ENCODE results near the gene SCYL3. TPM values are rescaled to one million over a fixed set of nuclear protein-coding genes. Genes with fewer than 3 reads are reported as not detected.
A peak's percentile ranks its signal among the peaks of the same experiment; 100 is the strongest.

SCYL3 gene
- total RNA-seq, 1 donor from 2014 or later = 8.8 TPM

DNA sequence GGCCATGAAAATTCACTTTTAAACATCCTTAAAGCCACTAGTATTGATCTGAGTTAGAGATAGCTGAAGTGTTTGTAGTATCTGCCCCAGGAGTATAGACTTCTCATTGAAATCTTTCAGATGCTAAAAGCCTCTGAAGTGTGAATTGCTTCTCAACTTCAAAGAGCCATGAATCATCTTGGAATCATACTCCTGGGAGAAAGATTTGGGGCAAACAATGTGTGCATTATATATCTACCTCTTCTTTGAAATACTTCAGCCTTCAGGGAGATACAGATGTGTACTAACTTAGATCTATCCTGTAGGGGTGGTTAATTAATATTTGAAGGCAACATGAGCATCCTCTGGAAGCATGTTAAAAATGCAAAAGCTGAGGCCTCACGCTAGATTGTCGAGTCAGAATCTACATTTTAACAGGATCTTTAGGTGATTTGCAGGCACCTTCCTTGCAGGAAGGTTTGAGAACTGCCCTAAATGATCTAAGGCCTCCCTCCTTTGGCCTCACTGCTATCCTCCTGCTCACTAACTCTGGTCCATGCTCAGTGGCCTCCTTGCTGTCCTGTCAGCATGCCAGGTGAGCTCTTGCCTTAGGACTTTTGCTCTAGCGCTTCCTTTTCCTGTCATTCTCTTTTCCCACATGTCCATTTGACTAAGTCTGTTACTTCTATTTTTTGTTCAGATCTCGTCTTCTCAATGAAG lies 6.0 kb upstream of the SCYL3 start:
- TF ChIP-seq, protein P1, sequence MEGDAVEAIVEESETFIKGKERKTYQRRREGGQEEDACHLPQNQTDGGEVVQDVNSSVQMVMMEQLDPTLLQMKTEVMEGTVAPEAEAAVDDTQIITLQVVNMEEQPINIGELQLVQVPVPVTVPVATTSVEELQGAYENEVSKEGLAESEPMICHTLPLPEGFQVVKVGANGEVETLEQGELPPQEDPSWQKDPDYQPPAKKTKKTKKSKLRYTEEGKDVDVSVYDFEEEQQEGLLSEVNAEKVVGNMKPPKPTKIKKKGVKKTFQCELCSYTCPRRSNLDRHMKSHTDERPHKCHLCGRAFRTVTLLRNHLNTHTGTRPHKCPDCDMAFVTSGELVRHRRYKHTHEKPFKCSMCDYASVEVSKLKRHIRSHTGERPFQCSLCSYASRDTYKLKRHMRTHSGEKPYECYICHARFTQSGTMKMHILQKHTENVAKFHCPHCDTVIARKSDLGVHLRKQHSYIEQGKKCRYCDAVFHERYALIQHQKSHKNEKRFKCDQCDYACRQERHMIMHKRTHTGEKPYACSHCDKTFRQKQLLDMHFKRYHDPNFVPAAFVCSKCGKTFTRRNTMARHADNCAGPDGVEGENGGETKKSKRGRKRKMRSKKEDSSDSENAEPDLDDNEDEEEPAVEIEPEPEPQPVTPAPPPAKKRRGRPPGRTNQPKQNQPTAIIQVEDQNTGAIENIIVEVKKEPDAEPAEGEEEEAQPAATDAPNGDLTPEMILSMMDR (IDR thresholded peaks at IDR 0.05; ENCODE audit: partially characterized antibody, unreplicated experiment) = no peak
- Mint-ChIP-seq H3K36me3 (ENCODE audit: unreplicated experiment) (no peaks in the 10 kb centered on the region), H3K9me3 (ENCODE audit: unreplicated experiment) (no peaks in the 10 kb centered on the region), H3K27ac (ENCODE audit: unreplicated experiment) (no peak overlapping the region), H3K27me3 (ENCODE audit: unreplicated experiment) (peaks cover 4% of the 10 kb centered on the region), H3K4me1 (ENCODE audit: low read depth, unreplicated experiment) (no peaks in the 10 kb centered on the region), H3K4me3 (ENCODE audit: unreplicated experiment) (no peak overlapping the region)
- DNase-seq = no peak

DNA sequence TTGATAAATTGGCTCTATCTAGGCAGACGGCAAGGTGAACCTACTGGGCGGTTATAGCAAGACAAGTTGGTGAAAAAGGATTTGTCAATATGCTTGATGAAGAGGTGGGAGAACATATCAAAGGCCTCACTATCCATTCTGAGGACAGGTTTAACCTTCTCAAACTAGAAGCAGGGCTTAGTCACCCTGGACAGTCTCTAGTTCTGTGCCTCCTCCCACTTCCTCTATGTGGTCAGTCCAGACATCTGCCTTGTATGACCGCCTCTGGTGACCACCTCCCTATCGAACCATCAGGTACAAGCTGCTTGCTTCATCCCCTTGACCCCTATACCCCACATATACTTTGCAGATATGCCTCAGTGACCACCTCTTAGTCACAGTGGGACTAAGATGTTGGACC lies 2.3 kb upstream of the SCYL3 start:
- TF ChIP-seq, protein P1 (IDR thresholded peaks at IDR 0.05; ENCODE audit: partially characterized antibody, unreplicated experiment) = no peak
- H3K27ac Mint-ChIP-seq (ENCODE audit: unreplicated experiment) = no peak overlapping the region

DNA sequence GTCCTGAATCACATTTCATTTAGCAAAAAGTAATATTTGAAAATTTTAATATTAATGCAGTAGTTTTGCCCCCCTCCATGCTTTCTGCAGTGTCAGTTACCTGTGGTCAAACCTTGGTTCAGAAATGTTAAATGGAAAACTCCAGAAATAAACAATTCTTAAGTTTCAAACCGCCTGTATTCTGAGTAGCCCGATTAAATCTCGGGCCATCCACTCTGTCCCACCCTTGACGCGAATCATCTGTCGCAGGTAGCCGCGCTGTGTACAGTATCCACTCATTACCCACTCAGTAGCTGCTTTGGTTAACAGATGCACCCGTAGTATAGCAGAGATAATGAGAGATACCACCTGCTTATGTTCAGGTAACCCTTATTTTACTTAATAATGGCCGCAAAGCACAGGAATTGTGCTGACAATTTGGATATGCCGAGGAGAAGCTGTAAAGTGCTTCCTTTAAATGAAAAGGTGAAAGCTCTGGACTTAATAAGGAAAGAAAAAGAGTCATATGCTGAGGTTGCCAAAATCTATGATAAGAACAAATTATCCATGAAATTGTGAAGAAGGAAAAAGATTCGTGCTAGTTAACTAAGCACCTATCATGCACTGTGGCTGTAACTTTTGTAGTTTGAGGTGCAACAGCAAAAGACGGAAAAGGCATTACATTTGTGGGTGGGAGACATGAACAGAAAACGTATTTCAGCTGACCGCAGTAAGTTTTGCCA lies 889 bp upstream of the SCYL3 start:
- Mint-ChIP-seq H3K27me3 (ENCODE audit: unreplicated experiment) (peaks cover 3% of the 10 kb centered on the region), H3K4me1 (ENCODE audit: low read depth, unreplicated experiment) (peaks cover 15% of the 10 kb centered on the region), H3K27ac (ENCODE audit: unreplicated experiment) (peak overlapping the region; percentile 99), H3K4me3 (ENCODE audit: unreplicated experiment) (peak overlapping the region; percentile 99), H3K9me3 (ENCODE audit: unreplicated experiment) (peaks cover 2% of the 10 kb centered on the region), H3K36me3 (ENCODE audit: unreplicated experiment) (no peaks in the 10 kb centered on the region)
- DNase-seq = no peak
- TF ChIP-seq, protein P1 (IDR thresholded peaks at IDR 0.05; ENCODE audit: partially characterized antibody, unreplicated experiment) = no peak

More for the DNA sequence above, 2.3 kb upstream of the SCYL3 start:
- Mint-ChIP-seq H3K4me3 (ENCODE audit: unreplicated experiment) (no peak overlapping the region), H3K9me3 (ENCODE audit: unreplicated experiment) (peaks cover 2% of the 10 kb centered on the region), H3K27me3 (ENCODE audit: unreplicated experiment) (peaks cover 4% of the 10 kb centered on the region), H3K36me3 (ENCODE audit: unreplicated experiment) (no peaks in the 10 kb centered on the region), H3K4me1 (ENCODE audit: low read depth, unreplicated experiment) (peaks cover 14% of the 10 kb centered on the region)
- no peak for DNase-seq

DNA sequence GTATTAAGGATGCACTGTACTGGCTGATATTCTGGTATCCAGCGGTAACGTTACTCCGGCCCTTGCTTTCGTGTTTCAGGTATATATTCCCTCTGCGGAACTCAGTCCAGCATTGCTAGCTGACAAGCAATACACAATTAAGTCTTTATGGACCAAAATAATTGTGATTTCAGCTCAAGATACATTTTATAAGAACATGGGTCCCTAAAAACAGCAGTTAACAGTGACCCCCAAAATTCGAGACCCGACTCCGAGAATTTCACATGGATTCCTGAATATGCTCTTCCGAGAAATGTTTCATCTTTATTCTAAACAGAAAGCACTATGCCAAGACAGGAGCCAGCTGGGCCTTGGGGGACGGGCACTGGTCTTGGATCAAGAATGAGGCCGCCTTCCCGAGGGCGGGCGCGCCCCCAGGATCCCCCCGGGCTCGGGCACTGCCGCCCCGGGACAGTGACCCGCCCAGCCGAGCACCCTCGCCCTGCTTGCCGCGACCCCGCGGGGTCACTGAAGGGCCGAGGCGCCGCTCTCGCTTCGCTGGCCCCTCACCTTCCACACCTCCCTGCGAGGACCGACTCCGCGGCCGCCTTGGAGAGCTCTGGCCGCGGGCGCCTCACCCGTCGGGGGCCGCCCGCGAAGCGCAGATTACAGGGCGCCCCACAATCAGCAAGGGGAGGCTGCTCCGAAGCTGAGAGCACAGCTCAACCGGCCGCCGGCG lies 610 bp downstream of the SCYL3 start:
- peaks cover 1% of the 10 kb centered on the region for H3K27me3 Mint-ChIP-seq (ENCODE audit: unreplicated experiment)
- peak overlapping the region; percentile 93 for H3K4me3 Mint-ChIP-seq (ENCODE audit: unreplicated experiment)
- H3K9me3 Mint-ChIP-seq (ENCODE audit: unreplicated experiment) = peaks cover 2% of the 10 kb centered on the region
- H3K4me1 Mint-ChIP-seq (ENCODE audit: low read depth, unreplicated experiment) = peaks cover 17% of the 10 kb centered on the region
- peak overlapping the region; percentile 44 for H3K27ac Mint-ChIP-seq (ENCODE audit: unreplicated experiment)
- TF ChIP-seq, protein P1 (IDR thresholded peaks at IDR 0.05; ENCODE audit: partially characterized antibody, unreplicated experiment) = no peak
- no peaks in the 10 kb centered on the region for H3K36me3 Mint-ChIP-seq (ENCODE audit: unreplicated experiment)
- no peak for DNase-seq
